ENCODE results near the gene ZNF107. TPM values are rescaled to one million over a fixed set of nuclear protein-coding genes. Genes with fewer than 3 reads are reported as not detected.
"Not testable (repeated sequence)": the region's sequence is repeated elsewhere in the genome, so short reads cannot be mapped to it uniquely, and the experiment has no call there.

ZNF107 gene
- polyA plus RNA-seq, 1 donor: 3.9 TPM

DNA sequence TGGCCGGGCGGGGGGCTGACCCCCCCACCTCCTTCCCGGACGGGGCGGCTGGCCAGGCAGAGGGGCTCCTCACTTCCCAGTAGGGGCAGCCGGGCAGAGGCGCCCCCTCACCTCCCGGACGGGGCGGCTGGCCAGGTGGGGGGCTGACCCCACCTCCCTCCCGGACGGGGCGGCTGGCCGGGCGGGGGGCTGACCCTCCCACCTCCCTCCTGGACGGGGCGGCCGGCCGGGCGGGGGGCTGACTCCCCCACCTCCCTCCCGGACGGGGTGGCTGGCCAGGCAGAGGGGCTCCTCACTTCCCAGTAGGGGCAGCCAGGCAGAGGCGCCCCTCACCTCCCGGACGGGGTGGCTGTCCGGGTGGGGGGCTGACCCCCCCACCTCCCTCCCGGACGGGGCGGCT is 72.5 kb downstream of the ZNF107 start:
- DNase-seq: not testable (repeated sequence)

DNA sequence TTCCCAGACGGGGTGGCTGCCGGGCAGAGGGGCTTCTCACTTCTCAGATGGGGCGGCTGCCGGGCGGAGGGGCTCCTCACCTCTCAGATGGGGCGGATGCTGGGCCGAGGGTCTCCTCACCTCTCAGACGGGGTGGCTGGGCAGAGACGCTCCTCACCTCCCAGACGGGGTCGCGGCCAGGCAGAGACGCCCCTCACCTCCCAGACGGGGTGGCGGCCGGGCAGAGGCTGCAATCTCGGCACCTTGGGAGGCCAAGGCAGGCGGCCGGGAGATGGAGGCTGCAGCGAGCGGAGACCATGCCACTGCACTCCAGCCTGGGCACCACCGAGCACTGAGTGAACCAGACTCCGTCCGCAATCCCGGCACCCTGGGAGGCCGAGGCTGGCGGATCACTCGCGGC is 73.0 kb downstream of the ZNF107 start:
- DNase-seq: not testable (repeated sequence)

DNA sequence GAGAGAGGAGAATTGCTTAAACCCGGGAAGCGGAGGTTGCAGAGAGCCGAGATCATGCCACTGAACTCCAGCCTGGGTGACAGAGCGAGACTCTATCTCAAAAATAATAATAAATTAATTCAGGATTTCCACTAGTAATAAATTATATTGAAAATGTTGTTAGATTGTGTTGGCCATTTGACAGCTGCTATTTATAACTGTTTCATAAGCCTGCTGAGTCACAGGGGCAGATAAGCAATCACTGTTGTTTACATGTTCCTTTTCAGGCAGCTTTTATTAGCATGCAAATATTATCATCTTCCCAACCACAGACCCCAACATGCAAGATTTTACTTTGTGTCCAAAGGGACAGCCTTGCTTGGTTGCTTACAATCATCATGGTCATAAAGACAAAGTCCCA is 78.7 kb downstream of the ZNF107 start:
- DNase-seq: no peak

DNA sequence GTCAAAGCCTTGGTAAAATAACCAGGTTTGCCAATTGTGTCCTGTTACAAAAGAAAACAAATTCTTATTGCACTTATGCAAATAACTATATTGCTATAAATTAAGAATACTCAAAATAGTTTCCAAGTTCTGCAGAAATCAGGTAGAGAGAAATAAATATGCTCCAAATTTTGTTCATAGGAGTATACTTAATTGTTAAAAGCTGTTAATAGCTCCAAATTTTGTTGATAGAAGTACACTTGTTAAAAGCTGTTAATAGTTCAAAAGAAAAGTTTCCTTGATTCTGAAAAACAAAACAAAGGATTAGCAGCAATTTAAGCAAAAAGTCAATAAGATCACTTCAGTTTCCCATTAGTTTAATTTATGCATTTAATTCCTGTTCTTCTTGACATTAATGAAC is 81.9 kb downstream of the ZNF107 start:
- DNase-seq: no peak

DNA sequence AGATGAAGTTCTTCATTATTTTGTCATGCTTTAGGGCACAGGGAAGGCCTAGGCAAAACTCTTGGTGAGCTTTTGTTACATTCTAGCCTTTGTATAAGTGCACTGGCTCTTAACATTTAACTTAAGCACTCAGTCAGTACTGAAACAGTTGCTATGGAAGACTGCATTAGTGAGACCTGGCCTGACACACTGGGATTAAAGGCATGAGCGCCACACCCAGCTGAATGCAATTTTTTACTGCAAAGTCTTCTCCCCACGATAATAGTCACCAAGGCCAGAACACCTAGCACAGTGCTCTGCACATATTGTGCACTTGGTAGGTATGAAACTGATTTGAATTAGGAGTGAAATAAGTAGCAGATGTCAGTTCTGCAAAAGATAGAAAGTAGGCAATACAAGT is 87.1 kb downstream of the ZNF107 start:
- DNase-seq: no peak

DNA sequence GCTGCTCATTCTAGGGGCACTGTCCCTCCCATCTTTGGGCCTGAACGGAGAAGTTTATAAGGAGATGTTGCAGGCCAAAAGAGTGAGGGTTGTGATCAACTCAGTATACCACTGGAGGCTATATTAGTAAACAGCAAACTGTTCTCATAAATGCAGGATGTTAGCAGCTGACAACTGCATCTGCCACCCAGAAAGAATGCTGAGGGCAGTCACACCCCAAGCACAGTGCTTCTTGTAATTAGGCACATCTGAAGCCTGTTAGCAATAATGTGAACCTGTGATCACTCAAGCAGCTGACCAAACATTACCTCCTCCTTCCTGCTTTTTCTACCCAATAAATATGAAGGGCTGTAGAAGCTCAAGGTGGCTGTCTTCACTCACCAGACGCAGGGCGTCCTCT is 89.9 kb downstream of the ZNF107 start:
- no peak for DNase-seq

DNA sequence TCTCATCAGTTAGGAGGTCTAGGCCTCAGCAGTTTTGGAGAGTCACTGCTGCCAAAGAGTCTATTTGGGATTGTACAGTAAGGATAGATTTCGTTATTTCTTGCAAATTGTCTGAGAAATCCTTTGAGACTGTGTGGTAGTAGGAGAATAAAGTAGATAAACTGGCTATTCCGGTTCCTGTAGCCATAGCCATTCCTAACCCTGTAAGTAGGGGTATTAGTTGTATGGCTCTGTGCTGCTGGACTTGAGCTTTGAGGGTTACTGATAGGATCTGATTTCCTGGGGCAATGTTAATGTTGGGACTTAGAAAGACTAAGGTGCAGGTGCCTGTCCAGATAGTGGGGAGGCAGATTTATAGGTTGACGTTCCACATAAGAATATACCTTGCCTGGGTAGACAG is 92.2 kb downstream of the ZNF107 start:
- no peak for DNase-seq

Other genes with a start within 250 kb of the ZNF107 start
- gene ZNF680, start 103.1 kb upstream of the ZNF107 start, polyA plus RNA-seq (ENCODE audit: insufficient read length): 10.7 TPM
- 11.7 TPM for gene ZNF138, start 128.3 kb downstream of the ZNF107 start, polyA plus RNA-seq (ENCODE audit: insufficient read length)
- 5.4 TPM for gene ZNF273, start 237.1 kb downstream of the ZNF107 start, polyA plus RNA-seq (ENCODE audit: insufficient read length)